HG02870 (cell line): ENCODE data around the gene ADAMTS5.

Source experiments
- ATAC-seq: cut with Tn5 transposase; IDR thresholded peaks from one replicate; pipeline ENCODE4 v1.9.1; 2021; ENCODE audit warnings: mild to moderate bottlenecking, moderate library complexity; ENCODE audit not compliant: unreplicated experiment

The ADAMTS5 gene

DNA sequence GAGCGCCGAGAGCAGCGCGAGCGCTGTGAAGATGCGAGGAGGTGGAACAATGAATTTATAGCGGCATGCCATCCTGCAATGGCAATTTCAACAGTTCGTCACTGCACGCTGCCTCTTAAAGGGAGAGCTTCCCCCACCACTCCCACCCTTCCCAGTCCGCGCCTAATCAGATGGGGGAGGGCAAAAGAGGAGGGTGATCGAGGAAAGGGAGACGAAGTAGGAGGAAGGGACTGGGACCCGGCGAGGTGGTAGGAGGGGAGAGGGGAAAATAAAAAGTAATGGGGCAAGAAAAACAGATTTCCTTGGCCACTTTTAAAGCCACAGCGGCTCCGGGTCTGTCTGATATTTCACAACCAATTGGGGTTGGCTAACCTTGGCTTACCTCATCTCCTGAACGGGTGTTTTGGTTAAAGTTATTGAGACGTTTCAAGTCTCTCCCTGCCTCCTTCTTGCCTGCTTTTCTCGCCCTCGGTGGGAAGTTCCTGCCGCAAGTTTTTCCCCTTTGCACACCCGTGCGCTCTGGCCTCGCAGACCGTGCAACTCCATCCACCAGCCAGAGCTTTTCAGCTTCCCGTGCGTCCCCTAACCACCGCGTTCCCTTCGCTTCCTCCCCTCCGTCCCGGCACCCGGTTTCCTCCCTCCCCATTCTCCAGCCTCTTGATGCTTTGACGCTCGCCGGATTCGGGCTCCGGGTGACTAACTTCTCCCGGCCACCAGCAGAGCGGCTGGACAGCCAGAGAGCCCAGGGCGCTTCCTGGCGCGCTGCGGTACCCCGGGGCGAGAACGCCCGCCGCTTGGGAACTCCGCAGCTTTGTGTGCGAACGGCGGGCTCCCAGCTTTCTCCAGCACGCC lies at the start of gene ADAMTS5:
TSS of gene ADAMTS5 (minus strand) at position 27 of the 852 bp plus-strand sequence. CDS start 697 bp downstream, outside the sequence.
- no peak for ATAC-seq

- ATAC-seq = no peak
Measured at GRCh38 chr21:27001526-27001925, 34.6 kb upstream of the ADAMTS5 start.

DNA sequence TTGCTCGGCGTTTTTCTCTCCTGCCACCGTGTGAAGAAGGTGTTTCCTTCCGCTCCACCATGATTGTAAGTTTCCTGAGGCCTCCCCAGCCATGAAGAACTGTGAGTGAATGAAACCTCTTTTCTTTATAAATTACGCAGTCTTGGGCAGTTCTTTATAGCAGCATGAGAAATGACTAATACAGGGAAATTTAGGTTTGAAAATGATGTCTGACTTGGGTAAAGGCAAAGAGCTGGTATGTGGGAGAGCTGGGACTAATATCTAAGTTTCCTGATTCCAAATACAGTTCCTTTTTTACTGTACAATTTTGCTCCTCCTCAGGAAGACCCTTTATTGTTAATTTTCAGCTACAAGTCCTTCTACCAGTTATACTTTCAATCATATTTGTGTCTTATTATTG lies 16.7 kb upstream of the ADAMTS5 start:
- no peak for ATAC-seq

DNA sequence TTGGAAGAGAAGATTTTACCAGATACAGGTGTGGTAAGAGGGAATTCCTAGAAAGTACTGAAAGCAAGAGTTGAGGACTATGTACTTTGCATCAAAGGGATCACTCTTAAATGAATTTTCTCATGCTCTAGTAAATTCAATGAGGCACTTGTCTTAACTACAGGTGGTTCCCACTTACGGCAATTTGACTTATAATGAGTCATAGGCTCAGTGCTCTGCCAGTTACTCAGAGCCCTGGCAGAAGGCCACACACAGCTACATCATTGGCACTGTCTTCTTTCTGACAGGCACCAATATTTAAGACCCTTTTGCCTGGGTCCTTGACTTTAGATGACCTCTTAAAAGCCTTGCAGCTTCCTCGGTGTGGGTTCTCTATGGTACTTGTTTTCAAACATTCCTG lies 15.9 kb upstream of the ADAMTS5 start:
- ATAC-seq = no peak

DNA sequence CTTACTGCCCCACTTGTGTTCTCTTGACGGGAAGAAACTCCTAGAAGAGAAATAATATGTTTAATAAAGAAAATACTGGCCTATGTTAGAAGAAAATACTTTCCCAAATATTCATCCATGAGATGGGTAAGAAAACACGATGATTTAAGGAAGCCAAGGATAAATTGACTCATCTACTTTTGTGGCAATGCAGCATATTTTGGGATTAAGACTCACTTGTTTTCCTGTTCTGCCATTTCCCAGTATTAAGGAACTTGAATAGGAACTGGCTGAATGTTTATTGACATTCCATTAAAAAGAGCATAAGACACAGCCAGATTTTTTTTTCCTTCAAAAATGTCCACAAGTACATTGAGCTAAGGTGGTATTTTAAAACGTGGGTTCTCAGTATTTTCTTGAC lies 10.9 kb upstream of the ADAMTS5 start:
- ATAC-seq = no peak

GRCh38 chr21:26973226-26973625 lies 6.3 kb upstream of the ADAMTS5 start:
- ATAC-seq = no peak

DNA sequence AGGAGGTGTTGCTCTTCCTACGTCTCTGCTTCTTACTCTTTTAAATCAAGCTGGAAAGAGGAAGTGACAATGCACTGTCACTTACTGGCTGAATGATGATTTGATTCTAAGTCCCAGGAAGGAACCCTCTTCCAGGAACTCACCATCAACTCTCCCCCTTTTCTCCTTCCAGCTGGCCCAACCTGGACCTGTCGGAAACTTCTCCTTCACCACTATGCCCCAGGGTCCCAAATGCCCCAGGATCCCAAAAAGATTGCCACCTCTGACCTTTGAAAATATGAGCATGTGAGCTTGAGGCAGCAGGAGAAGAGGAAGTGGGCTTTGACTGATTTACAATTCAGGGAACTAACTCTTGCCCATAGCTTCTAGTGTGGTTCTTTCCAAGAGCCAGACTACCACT lies 5.3 kb upstream of the ADAMTS5 start:
- ATAC-seq = no peak

DNA sequence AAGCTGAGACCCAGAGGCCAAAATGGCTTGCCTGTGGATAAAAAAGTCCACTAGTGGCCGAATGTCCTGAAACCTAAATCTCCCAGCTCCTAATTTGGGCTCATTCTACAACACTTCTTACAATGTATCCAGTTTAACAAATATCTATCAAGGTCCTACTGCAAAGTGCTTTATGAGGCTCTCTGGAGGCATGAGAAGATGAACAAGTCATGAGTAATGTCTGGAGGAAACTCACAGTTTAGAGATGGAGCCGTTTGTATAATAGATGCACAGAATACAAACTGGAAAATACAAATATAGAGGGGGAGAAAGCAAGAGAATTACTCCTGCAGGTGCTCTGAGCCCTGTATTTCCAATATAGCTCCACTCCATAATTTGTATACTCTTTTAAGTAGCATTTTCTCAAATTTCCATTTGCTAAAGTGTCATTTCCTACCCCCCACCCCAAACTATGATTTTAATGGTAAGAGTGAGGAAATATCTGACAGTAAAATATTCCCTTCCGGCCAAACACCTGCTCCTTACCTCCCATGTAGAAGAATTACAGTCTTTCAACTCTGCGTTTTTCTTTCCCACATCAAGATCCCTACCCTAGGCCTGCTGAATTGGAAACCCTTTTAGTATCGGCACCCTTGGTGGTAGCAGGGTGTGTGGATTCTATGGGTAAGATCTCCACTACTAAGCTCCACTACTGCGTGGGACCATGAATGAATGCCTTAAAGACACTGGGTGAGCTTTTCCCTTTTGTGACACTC lies 3.3 kb upstream of the ADAMTS5 start:
- ATAC-seq = no peak

- ATAC-seq = no peak
Measured at GRCh38 chr21:26966649-26967061, 233 bp downstream of the ADAMTS5 start.

- no peak for ATAC-seq
Measured at GRCh38 chr21:26965907-26966581, 844 bp downstream of the ADAMTS5 start.

GRCh38 chr21:26965040-26965906 lies 1.6 kb downstream of the ADAMTS5 start:
- ATAC-seq = no peak

DNA sequence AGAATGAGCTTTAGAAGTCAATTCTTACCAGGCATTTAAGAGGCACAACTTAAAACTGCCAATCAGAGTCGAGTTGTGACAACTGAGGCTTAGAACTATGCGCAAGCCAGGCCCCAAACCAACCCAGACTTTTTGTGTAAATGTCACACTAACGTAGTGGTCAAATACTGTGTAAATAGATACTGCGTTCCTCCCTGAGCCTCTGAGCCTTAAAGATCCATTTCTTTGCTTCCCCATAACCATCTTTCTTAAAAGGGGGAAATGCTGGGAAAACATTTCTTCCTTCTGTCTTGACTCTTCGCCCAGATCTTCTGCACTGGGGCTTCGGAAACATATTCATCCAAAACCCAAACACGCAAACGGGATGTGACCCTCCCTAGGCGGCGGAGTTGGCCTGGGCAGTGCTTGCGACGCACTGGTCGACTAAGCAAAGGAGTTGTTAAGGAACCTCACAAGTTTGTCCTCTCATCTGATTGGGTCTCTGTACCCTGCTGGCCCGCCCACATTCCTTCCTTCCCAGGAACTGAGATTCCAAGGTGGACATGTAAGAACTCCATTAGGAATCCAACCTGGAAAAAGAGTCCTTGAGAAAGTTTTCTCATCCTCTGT lies 2.6 kb downstream of the ADAMTS5 start:
- ATAC-seq = no peak

- no peak for ATAC-seq
Measured at GRCh38 chr21:26962621-26963181, 4.2 kb downstream of the ADAMTS5 start.

GRCh38 chr21:26961698-26962097 lies 5.2 kb downstream of the ADAMTS5 start:
- no peak for ATAC-seq

DNA sequence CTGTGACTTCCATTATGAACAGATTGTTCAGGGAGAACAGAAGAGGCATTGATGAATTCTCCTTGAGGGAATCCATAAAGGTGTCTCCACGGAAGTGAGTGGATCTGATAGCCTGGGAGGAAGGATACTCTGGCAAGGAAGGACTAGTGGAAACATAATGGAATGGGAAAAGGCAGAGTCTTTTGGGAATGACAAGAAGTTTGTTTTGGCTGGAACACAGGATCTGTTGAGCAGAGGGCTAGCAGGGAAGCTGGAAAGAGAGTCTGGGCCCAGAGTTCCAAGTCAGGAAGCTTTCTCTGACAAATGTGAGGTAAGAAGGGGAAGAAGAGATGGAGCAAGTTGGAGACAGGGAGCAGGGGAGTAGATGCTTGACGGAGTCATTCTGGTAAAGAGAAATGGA lies 8.1 kb downstream of the ADAMTS5 start:
- no peak for ATAC-seq

DNA sequence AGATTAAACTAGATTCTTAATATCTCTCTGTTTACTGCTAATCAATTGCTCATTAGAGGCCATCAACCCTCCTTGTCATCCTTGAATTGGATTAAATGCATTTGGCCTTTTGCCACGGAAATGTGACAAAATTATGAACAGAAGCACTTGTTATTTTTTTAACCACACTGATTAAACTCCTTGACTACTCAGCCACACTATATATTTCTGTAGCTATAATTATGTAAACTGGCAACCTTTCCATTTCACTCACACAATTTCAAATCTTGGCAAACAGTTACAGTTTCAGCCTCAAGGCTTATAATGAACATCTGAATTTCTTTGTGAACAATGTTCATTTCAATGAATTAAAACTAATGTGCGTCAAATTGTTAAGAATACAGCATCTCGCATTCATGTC lies 10.1 kb downstream of the ADAMTS5 start:
- ATAC-seq = no peak

DNA sequence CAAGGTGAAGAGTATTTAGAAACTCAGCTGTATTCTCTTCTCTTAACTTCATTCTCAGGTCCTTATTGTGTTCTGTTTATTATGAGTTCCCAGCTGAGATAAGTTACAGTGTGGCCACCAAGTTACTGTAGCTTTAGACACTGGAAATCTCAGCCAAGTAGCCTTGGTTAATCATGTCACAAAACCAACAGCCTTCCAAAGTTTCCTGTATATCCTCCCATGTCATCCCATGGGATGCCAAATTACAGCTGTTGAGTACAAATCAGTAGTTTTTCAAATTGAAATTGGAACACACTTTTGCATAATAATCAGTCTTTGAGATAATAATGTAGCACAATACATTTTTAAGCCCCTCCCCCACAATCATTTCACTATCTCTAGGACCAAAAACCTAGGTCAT lies 10.7 kb downstream of the ADAMTS5 start:
- ATAC-seq = no peak

DNA sequence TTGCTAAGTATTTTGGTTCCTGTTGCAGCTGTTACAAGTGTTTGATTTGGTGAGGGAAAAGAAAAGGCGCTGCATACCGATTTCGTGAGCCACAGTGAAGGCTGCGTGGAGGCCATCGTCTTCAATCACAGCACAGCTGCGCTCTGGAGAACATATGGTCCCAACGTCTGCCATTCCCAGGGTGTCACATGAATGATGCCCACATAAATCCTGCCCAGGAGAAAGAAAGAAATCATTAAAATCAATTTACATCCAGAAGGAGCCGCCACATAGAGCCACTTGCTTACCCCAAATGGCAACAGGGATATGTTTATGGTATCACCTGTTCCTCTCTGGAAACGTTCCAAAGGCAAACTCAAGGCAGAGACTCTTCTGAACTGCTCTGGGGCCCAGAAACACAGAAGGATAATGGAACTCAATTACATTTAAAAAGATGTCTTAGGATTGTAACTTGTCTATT lies 12.2 kb downstream of the ADAMTS5 start:
- no peak for ATAC-seq

- ATAC-seq = no peak
Measured at GRCh38 chr21:26952374-26953066, 14.4 kb downstream of the ADAMTS5 start.
